ENCODE data around the gene MITF. TPM values are rescaled to one million over a fixed set of nuclear protein-coding genes. Genes with fewer than 3 reads are reported as not detected.
"Not testable (repeated sequence)": the region's sequence is repeated elsewhere in the genome, so short reads cannot be mapped to it uniquely, and the experiment has no call there.

MITF gene
- total RNA-seq, 1 experiment from 2014 or later, result 1.9 TPM

- H3K9me3 ChIP-seq (ENCODE audit: control insufficient read depth in 1 of 2, insufficient read depth in 1 of 2, low read depth in 1 of 2, low read length in 2 of 2); CTCF ChIA-PET; H3K36me3 ChIP-seq (ENCODE audit: control insufficient read depth in 1 of 2, insufficient read depth in 2 of 2, low read length in 2 of 2); H3K9ac ChIP-seq (ENCODE audit: low read length); intact Hi-C loops (cut with micrococcal nuclease); RAD21 ChIA-PET (ENCODE audit: low non-redundant PET in 1 of 2, low total read pairs in 2 of 2, uncharacterized antibody in 2 of 2, unreplicated experiment in 2 of 2); H3K79me2 ChIP-seq (ENCODE audit: insufficient read depth, low read length); H3K4me1 ChIP-seq (ENCODE audit: control insufficient read depth in 1 of 2, insufficient read depth in 2 of 2, low read length in 2 of 2); POLR2A ChIA-PET; H3K4me2 ChIP-seq (ENCODE audit: low read length); ATAC-seq; DNase-seq (ENCODE audit: low read depth, low spot score); H3K27me3 ChIP-seq (ENCODE audit: insufficient read depth, low read length); H4K20me1 ChIP-seq (ENCODE audit: insufficient read depth); BruUV-seq (replicated peaks); H3K9me2 ChIP-seq (ENCODE audit: insufficient read depth); H3K4me3 ChIP-seq (replicated peaks in 1 of 2; ENCODE audit: low read depth in 1 of 2, low read length in 2 of 2); H3K27ac ChIP-seq (ENCODE audit: low read depth, low read length); H2AFZ ChIP-seq (ENCODE audit: low read depth, low read length, poor library complexity, severe bottlenecking): not testable (repeated sequence)
These were observed 56.9 kb downstream of the MITF start for GRCh38 chr3:69796126-69796525.

GRCh38 chr3:69803681-69804270, 64.5 kb downstream of the MITF start:
- H2AFZ ChIP-seq (ENCODE audit: low read depth, low read length, poor library complexity, severe bottlenecking), result no peak overlapping the region
- POLR2A ChIA-PET, result no interaction called here
- no peak overlapping the region for H3K4me2 ChIP-seq (ENCODE audit: low read length)
- no peak for ATAC-seq
- no peak for TF ChIP-seq TCF7L2 (IDR thresholded peaks at IDR 0.05; ENCODE audit: borderline replicate concordance, extremely low read depth, insufficient read depth, insufficient read length)
- no peak for TF ChIP-seq JUND (IDR thresholded peaks at IDR 0.05)
- TF ChIP-seq ZBTB33 (IDR thresholded peaks at IDR 0.05; ENCODE audit: extremely low read depth, insufficient replicate concordance, low read length), result no peak
- TF ChIP-seq POLR2AphosphoS5 (IDR thresholded peaks at IDR 0.05; ENCODE audit: low read depth, low read length), result no peak
- no peak for TF ChIP-seq EGR1 (IDR thresholded peaks at IDR 0.05; ENCODE audit: low read depth)
- no peak for TF ChIP-seq YY1 (IDR thresholded peaks at IDR 0.05; ENCODE audit: extremely low read depth, insufficient replicate concordance, low read depth, low read length)
- no peak for TF ChIP-seq SRF (IDR thresholded peaks at IDR 0.05; ENCODE audit: low read depth)
- TF ChIP-seq ZFX (IDR thresholded peaks at IDR 0.05), result no peak
- TF ChIP-seq CTCF (IDR thresholded peaks at IDR 0.05 in 2 of 3, conservative IDR thresholded peaks at IDR 0.05 in 1 of 3; ENCODE audit: borderline replicate concordance in 1 of 3, insufficient read depth in 1 of 3, low read depth in 2 of 3, low read length in 2 of 3), result no peak
- H3K27me3 ChIP-seq (ENCODE audit: insufficient read depth, low read length), result no peaks in the 10 kb centered on the region
- H3K27ac ChIP-seq (ENCODE audit: low read depth, low read length), result no peak overlapping the region
- RAD21 ChIA-PET (ENCODE audit: low non-redundant PET in 1 of 2, low total read pairs in 2 of 2, uncharacterized antibody in 2 of 2, unreplicated experiment in 2 of 2), result no interaction called here
- no peak overlapping the region for H3K4me3 ChIP-seq (replicated peaks in 1 of 2; ENCODE audit: low read depth in 1 of 2, low read length in 2 of 2)
- H3K9me3 ChIP-seq (ENCODE audit: control insufficient read depth in 1 of 2, insufficient read depth in 1 of 2, low read depth in 1 of 2, low read length in 2 of 2), result no peaks in the 10 kb centered on the region
- CTCF ChIA-PET, result no interaction called here
- no peaks in the 10 kb centered on the region for H3K4me1 ChIP-seq (ENCODE audit: control insufficient read depth in 1 of 2, insufficient read depth in 2 of 2, low read length in 2 of 2)
- no peaks in the 10 kb centered on the region for H3K9me2 ChIP-seq (ENCODE audit: insufficient read depth)
- intact Hi-C loops (cut with micrococcal nuclease), result no loop called here
- no peaks in the 10 kb centered on the region for H3K36me3 ChIP-seq (ENCODE audit: control insufficient read depth in 1 of 2, insufficient read depth in 2 of 2, low read length in 2 of 2)
- DNase-seq (ENCODE audit: low read depth, low spot score), result no peak
- no peak overlapping the region for H3K9ac ChIP-seq (ENCODE audit: low read length)
- H3K79me2 ChIP-seq (ENCODE audit: insufficient read depth, low read length), result no peaks in the 10 kb centered on the region
- H4K20me1 ChIP-seq (ENCODE audit: insufficient read depth), result no peaks in the 10 kb centered on the region
- BruUV-seq (replicated peaks), result no TSS peak

Data from HCT116 (cell line).